SK-N-SH treated with all-trans-retinoic acid at 6 μM for 48 hours (cell line): ENCODE measurements around the gene FLT1.

Source experiments
- GLIS3 ChIP-seq: fragments of 250-450 bp; sonication (Bioruptor Pico); IDR thresholded peaks from 2 replicates; pipeline ENCODE4 v1.5.0; 2020; ENCODE audit warnings: mild to moderate bottlenecking, moderate library complexity
- OSR1 ChIP-seq: fragments of 250-450 bp; sonication (Bioruptor Pico); IDR thresholded peaks from 2 replicates; pipeline ENCODE4 v1.8.0; 2022; ENCODE audit warnings: moderate library complexity, mild to moderate bottlenecking, inconsistent platforms
- SNAI2 ChIP-seq: fragments of 250-450 bp; sonication (Bioruptor Pico); IDR thresholded peaks from 2 replicates; pipeline ENCODE4 v1.5.0; 2020; ENCODE audit warnings: mild to moderate bottlenecking, moderate library complexity
- TCF4 ChIP-seq: fragments of 250-450 bp; sonication (Bioruptor Pico); IDR thresholded peaks from 2 replicates; pipeline ENCODE4 v1.8.0; 2021; ENCODE audit warnings: mild to moderate bottlenecking, moderate library complexity, borderline replicate concordance
- ZC3H10 ChIP-seq: fragments of 250-450 bp; sonication (Bioruptor Pico); IDR thresholded peaks from 2 replicates; pipeline ENCODE4 v1.5.1; 2021; ENCODE audit warnings: mild to moderate bottlenecking, moderate library complexity
- ZFP3 ChIP-seq: fragments of 250-450 bp; sonication (Bioruptor Pico); IDR thresholded peaks from 2 replicates; pipeline ENCODE4 v1.5.0; 2020; ENCODE audit warnings: mild to moderate bottlenecking, moderate library complexity
- ZFP30 ChIP-seq: fragments of 450-650 bp; formaldehyde crosslinking; IDR thresholded peaks from 2 replicates; pipeline ENCODE4 v1.5.0; 2022; ENCODE audit warnings: mild to moderate bottlenecking, moderate library complexity
- TF ChIP-seq, protein P1 (sequence below): fragments of 250-450 bp; sonication (Bioruptor Pico); IDR thresholded peaks from 2 replicates; pipeline ENCODE4 v1.5.0; 2020; ENCODE audit warnings: mild to moderate bottlenecking, moderate library complexity

DNA sequence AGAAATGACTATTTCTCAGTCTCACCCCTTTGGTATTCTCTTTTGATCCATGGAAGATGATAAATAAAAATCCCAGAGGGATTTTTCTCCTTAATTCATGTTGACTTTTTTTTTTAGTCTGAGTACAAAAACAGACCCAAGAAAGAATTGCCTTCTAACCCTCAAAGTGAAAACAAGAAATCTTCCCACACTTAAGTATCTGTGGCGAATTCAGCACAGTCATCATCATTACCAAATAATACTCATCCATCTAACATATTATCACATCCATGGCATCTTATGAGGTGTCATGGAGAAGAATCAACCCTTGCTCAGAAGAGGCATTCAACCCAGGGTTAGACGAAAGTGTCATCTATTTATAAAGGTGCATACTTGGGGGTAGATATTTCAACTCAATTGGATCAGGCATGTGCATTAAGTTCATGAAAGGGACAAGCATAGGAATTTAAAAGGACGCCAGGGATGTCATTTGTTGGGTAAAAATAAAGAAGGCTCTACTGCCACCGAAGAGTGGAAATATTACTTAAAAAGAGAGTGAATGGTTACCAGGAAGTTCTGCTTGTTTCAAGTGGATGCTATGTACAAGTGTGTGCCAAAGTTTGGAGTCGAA is 101.9 kb downstream of the FLT1 start:
- TF ChIP-seq ZFP30 (CRISPR knock-in tag) (no peak), ZFP3 (CRISPR knock-in tag) (no peak), GLIS3 (no peak), OSR1 (no peak), SNAI2 (CRISPR knock-in tag) (no peak), ZC3H10 (CRISPR knock-in tag) (no peak), TCF4 (no peak)
- TF ChIP-seq, protein P1, sequence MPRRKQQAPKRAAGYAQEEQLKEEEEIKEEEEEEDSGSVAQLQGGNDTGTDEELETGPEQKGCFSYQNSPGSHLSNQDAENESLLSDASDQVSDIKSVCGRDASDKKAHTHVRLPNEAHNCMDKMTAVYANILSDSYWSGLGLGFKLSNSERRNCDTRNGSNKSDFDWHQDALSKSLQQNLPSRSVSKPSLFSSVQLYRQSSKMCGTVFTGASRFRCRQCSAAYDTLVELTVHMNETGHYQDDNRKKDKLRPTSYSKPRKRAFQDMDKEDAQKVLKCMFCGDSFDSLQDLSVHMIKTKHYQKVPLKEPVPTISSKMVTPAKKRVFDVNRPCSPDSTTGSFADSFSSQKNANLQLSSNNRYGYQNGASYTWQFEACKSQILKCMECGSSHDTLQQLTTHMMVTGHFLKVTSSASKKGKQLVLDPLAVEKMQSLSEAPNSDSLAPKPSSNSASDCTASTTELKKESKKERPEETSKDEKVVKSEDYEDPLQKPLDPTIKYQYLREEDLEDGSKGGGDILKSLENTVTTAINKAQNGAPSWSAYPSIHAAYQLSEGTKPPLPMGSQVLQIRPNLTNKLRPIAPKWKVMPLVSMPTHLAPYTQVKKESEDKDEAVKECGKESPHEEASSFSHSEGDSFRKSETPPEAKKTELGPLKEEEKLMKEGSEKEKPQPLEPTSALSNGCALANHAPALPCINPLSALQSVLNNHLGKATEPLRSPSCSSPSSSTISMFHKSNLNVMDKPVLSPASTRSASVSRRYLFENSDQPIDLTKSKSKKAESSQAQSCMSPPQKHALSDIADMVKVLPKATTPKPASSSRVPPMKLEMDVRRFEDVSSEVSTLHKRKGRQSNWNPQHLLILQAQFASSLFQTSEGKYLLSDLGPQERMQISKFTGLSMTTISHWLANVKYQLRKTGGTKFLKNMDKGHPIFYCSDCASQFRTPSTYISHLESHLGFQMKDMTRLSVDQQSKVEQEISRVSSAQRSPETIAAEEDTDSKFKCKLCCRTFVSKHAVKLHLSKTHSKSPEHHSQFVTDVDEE (CRISPR knock-in tag): no peak
